ENCODE data around the gene ROBO1.

ROBO1 gene

GRCh38 chr3:78963771-78964170, 804.0 kb downstream of the ROBO1 start:
- no peak for DNase-seq

DNA sequence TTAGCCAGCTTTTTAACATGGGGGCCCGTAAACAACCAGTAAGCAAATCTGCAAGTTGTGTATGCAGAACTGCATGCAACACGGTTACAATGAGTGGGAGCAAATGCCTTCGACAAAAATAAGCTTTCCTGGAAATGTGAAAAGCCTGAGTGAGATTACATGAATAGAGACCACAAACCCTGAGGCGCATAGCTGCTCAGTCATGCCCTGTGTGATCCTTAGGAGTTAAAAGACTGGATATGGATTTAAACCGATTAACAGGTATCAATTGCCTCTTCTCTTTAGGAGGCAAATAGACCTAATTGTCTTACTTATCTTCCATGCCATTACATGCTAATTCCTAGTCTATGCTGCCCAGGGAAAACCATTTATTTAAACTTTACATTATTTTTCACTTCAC, 810.3 kb downstream of the ROBO1 start:
- no peak for DNase-seq

DNA sequence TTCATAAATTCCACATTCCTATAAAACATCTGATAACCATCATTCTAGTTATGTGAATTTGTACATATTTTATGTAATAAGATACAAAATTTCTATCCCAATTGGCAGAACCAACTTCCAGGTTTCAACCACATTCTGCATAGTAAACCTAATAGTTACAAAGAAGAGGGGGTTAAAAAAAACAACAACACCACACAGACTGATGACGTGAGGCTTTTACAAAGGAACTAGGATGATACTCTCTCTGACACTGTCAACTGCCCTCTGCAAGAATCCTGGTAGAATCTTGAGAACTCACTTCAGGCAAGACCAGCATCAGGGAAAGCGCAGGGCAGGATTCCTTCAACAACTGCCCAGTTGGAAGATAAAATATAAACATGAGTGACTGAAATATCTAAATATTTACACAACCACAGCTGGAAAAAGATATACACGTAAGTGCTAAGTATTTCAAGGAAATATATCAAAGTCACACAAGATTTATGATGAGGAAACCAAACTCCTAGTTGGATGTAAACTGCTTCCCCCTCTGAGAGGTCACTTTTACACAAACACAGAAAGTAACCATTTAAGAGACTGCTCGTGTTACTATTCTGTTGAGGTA, 816.4 kb downstream of the ROBO1 start:
- no peak for DNase-seq

DNA sequence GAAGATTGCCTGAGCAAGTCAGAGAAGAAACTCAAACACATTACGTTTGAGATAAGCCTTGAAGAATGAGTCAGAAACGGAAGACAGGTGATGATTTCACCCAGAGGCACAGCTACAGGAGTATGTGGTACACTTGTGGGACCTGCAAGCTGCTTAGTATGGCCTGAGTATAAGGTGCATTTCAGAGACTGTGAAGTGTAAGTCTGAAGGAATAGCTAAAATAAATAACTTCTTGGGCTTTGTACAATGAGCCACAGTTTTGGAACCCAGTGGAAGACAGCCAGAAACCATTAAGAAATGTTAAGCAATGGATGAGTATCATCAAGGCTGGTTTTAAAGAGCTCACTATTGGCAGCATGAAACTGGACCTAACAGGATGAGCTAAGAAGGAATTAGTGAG, 826.2 kb downstream of the ROBO1 start:
- no peak for DNase-seq

- no peak for DNase-seq
These were observed 827.2 kb downstream of the ROBO1 start for GRCh38 chr3:78940626-78941025.

DNA sequence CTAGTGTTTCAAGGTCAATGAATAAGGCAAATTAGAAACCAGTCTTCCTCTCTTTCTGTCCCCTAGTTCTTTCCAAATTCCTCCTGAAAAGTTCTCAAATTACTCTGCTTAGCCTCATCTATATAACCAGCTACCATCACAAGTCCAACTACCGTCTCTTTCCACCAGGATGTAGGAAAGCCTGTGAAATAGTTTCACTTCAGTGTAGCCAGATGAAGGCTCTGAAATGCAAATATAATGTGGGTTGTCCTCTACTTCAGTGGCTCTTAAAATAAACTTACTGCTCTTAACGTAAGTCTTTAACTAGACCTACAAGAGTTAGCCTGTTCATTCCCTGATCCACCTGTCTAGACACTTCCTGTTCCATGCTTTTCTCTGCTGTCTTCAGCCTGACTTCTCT, 827.7 kb downstream of the ROBO1 start:
- DNase-seq, result no peak

DNA sequence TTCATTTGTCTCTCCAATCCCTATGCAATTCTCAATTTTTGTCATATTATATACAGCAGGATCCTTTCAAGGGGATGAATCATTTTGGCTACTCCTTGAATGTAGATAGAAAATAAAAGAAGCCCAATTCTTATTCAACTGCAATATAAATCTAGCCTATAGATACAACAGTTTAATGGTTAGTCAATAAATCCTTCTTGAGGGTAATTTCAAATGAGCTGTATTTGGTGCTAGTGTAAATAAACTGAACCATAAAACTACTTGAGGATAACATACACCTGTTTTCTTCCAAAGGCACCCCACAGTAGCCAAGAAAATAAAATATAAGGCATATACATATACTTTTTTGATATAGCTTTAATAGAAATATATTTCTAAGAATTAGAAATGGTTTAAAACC, 830.3 kb downstream of the ROBO1 start:
- no peak for DNase-seq

DNA sequence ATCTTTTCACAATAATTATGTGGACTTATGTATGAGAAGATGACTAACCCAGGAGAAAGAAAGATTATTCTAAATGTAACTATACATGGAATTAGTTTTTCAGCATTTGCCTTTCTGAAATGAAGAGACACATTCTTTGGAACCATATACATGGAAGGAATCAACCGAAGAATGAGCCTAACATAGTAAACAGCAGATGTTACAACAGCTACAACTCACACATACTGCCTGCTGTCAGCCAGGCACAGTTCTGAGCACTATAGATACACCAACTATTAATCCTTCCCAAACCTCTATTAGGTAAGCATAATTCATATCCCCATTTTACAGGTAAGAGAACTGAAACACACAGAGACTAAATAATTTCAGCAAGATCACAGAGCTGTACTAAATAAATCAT, 840.0 kb downstream of the ROBO1 start:
- no peak for DNase-seq

DNA sequence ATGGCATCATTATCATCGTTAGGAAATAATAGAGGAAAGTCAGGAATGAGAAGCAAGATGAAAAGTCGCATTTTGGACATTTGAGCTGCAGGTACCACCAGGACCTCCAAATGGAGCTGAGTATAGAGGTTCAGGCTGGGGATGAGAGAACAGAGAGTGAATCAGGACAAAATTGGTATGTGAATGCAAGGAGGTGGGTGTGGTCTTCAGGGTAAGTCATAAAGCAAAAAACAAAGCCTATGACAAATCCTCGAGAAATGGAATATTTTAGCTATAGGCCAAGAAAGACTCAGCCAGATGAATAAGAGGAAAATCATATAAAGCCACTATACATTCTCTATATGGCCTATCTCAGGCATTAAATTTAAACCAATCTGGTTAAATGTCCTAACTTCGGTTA, 841.3 kb downstream of the ROBO1 start:
- no peak for DNase-seq

DNA sequence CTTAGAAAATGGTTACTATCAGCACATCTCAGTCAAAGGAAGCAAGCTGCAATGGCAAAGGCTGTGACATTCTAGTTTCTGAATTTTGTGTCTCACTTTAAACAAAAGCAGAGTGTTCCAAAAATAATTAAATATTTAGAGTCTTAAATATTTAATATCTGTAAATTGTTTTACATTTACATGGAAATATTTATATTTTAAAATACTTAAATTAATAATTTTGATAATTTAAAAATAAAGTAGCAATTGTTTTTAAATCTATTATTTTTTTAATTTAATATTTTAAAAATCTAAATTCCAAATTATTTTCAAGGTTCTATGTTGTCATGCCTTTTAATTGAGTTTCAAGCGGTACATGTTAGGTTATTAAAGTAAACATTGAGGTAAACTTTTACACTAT, 843.1 kb downstream of the ROBO1 start:
- no peak for DNase-seq

DNA sequence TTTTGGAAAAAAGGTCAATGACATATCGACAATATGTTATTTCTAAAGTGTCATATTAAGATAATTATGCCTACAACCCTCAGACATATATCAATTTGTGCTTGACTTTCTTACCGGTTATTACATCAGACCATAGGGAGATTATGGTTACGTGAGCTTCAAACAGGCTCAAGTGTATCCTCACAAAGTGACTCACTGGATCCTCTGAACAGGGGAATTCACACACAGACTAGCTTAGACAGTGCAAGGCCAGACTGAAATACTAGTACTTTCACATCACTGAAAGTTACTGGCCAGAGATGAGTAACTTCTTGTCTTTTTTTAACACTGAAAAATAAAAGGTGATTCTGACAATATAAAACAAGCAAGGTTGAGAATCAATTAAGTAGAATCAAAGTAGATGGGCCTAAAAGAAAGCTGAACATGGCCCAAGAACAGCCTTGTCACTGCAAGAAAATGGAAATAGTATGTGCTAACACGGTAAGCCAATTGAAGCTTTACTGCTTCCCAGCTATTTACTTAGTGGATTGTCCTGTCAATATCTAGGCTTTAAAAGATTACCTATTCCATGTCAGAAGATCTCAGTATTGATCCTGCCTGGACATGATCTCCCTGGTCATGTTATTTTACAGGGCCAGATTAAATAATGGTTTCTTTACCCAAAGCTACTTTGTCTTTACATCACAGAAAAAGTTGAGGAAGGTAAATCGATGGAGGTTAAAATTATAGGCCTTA, 848.6 kb downstream of the ROBO1 start:
- DNase-seq, result no peak

DNA sequence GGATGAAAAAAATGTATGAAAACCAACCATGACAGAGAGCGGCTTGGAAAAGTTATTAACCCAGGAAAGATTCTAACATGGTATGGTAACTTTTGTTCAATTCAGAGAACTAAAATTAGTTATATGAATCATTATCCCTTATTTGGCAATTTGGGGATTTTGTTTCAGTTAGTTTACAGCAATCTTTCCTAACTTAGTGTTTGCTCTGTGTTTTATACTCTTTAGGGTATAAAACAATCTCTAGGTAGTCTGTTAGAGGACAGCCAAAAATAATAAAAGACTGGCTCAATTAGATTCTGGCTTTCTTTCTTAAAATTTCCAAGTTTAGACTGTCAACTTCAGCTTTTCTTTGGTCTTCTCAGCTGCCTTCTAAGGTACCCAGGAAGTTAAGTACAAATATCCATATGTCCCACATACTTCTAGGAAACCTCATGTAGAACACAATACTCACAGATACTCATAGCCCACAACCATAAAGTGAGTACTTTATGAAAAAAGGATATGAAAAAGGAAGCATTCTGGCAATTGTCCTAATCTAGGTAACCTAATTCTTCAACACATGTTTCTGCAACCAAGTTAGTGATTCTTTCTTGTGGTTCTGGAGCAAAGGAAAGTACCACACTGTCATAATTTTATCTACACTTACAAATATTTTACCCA, 849.3 kb downstream of the ROBO1 start:
- DNase-seq, result no peak

DNA sequence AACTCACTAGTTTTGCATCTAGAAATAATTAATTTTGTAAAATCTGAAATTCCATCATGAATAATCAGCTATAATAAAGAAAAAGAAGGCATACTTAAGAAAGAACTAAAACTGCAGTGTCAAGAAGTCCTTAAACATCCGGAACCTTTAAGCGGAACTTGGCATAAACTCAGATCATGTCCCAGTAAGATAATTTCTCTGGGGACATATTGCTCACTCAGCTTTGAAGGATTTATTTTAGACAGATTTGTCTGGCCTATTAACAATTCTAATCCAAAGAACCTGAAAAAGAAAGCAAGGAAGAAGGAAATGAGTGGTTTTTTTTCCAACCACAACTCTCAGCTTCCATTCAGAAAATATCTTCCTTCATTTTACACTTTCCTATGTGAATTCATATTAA, 850.3 kb downstream of the ROBO1 start:
- no peak for DNase-seq

DNA sequence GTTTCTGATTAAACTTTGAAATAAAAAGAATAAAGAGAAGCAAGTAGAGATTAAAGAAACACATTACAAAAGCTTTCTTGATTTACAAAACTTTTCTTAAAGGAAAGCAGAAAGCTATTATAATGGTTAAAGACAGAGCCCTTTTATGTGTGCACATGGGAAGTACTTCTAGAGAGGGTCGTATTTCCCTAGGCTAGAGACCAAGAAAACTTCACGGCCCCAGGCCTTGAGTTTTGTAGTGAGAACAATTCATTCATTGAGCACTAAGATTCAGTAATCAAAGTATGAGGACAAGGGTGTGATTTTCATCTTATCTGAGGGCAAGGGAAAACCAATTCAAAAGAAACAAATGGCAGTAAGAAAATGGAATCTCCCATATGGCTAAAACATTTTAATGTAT, 854.1 kb downstream of the ROBO1 start:
- no peak for DNase-seq

- DNase-seq, result no peak
These were observed 855.1 kb downstream of the ROBO1 start for GRCh38 chr3:78912687-78913086.

DNA sequence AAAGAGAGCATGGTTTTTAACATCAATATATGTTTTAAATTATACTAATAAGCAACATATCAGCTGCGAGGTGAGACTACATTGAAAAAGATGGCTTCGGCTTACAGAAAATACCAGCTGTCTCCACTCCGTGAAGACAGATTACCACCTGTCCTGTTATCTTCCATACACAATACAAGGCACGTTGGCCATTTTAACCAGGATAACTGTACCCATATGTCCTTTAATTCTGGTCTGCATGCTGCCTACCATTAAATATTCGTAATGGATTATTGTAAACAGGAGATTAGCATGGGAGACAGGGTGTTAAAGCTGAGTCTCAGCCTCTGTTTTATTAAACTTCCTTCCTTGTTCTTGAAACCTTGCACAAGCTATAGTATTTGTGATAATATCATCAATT, 855.5 kb downstream of the ROBO1 start:
- no peak for DNase-seq

- no peak for DNase-seq
These were observed 856.4 kb downstream of the ROBO1 start for GRCh38 chr3:78911394-78911793.

- DNase-seq, result no peak
These were observed 859.6 kb downstream of the ROBO1 start for GRCh38 chr3:78908236-78908635.

- no peak for DNase-seq
These were observed 860.4 kb downstream of the ROBO1 start for GRCh38 chr3:78907367-78907766.

DNA sequence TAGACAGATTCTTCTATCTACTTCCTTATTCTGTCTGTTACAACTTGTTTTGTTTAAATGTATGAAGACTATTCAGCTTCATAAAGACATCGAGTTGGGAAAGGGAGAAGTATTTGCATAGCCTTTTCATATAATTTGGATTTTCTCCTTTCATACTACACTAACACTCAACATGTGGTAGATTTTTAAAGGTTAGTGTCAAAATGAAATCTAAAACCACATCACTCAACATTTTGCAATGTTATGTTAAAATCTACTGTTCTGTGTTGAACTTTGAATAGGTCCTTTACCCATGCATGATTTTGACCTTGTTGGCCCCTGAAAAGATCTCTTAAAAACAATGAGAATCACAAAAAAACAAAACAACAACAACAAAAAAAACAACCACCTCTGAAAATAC, 860.9 kb downstream of the ROBO1 start:
- DNase-seq, result no peak

DNA sequence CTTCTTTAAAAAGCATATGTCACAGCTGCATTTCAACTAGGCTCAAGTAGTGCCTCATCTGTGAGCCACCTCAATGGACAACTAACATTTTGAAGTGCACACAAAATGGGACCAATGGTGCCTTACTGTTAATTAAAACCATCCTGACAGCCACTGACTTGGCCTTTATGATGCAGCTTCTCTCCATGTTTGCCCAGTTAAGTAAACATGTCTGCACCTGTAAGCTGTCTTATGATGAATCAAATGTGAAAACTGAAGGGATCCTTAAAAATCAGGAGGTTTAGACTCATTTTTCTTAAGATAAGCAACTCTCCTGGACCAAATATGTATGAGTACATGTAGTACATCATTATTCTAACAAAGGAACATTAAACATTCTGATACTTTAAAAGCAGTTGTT, 861.6 kb downstream of the ROBO1 start:
- DNase-seq, result no peak

DNA sequence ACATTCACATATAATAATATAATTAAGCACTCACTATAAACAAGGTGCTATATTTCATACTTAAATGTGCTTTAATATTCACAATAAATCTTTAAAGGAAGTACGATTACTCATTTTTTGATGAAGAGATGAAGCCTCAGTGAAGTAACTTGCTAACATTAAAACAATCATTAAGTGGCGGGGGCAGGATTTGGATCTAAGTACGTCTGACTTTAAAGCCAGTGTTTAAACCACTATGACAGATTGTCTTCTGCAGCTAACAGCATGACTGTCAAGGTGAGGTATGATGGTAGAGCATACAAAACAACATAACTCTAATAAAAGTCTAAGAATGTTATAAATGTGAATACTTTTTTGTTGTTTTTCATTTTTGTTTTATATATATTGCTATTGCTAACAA, 862.1 kb downstream of the ROBO1 start:
- no peak for DNase-seq

- DNase-seq, result no peak
These were observed 866.3 kb downstream of the ROBO1 start for GRCh38 chr3:78901544-78901943.

DNA sequence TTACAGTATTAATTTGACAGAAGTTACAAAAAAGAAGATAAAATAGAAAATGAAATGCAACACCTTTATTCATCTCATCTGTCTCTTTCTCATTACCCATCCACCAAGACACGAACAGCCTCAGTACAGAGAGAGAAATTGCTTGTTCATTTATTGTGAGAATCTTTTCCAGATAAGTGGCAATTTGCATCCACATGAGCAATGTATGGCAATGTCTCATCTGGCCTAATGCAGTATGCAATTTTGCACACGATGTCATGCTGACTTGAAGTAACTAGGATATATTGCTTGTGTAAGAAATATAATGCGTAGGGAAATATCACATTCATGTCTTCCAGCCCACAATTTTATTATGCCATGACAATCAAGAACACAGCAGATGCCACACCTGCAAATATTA, 866.9 kb downstream of the ROBO1 start:
- no peak for DNase-seq

- no peak for DNase-seq
These were observed 867.4 kb downstream of the ROBO1 start for GRCh38 chr3:78900426-78900825.

Measured in NCI-H446 treated with DMSO at 0.1 percent for 48 hours (cell line).